Neural progenitor cell (in vitro differentiated cells): Measurements from ENCODE around the gene UNC13D.

Experiments used
- EZH2 ChIP-seq: fragments of 200-600 bp; sonication (generic); IDR thresholded peaks from 2 replicates; pipeline ENCODE4 v1.6.1; 2017; ENCODE audit warnings: antibody characterized with exemption, mild to moderate bottlenecking, moderate library complexity
- EZH2phosphoT487 ChIP-seq: fragments of 200-600 bp; sonication (generic); IDR thresholded peaks from 2 replicates; pipeline ENCODE4 v1.6.1; 2017; ENCODE audit warnings: antibody characterized with exemption
- TF ChIP-seq, protein P1 (sequence below): fragments of 200-600 bp; sonication (generic); IDR thresholded peaks from 2 replicates; pipeline ENCODE4 v1.5.1; 2017; ENCODE audit warnings: antibody characterized with exemption, mild to moderate bottlenecking

DNA sequence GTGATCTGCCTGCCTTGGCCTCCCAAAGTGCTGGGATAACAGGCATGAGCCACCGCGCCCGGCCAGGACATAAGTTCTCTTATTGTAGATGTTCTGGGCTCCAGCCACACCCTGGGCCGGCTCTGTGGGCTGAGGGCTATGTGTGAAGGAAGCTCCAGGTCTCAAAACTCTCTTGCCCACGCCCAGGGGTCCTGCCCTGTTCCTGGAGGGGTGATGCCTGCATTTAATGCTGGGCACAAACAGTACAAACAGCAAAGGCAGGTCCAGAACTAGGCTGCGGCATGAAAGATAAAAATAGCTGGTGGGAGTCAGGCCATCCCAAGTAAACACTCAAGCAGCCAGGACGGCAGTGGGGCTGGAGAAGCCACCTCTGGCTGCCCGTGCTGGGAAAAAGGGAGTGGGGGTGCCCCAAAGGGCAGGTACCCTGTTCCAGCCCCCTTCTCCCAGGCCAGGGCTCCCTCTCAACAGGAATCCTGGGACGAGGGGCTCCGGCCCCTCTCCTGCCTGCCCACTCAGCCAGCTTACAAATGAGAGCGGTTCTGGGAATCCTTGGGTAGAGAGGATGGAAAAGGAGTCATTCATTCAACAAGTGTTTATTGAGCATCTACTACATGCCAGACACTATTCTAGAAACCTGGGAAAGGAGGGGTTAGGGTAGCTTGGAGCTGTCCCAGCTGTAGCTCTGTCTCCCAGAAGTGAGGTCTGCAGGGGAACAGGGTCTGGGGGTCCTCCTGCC, 29.6 kb upstream of the UNC13D start:
- TF ChIP-seq, protein P1, sequence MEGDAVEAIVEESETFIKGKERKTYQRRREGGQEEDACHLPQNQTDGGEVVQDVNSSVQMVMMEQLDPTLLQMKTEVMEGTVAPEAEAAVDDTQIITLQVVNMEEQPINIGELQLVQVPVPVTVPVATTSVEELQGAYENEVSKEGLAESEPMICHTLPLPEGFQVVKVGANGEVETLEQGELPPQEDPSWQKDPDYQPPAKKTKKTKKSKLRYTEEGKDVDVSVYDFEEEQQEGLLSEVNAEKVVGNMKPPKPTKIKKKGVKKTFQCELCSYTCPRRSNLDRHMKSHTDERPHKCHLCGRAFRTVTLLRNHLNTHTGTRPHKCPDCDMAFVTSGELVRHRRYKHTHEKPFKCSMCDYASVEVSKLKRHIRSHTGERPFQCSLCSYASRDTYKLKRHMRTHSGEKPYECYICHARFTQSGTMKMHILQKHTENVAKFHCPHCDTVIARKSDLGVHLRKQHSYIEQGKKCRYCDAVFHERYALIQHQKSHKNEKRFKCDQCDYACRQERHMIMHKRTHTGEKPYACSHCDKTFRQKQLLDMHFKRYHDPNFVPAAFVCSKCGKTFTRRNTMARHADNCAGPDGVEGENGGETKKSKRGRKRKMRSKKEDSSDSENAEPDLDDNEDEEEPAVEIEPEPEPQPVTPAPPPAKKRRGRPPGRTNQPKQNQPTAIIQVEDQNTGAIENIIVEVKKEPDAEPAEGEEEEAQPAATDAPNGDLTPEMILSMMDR, result no peak
- TF ChIP-seq EZH2 (no peak), EZH2phosphoT487 (no peak)
